HepG2 (cell line): ENCODE data around the gene UXS1. TPM values are rescaled to one million over a fixed set of nuclear protein-coding genes. Genes with fewer than 3 reads are reported as not detected.

Experiments
- CBX5 ChIP-seq: sonication (generic); formaldehyde crosslinking; IDR thresholded peaks from 2 replicates; pipeline ENCODE4 v1.4.0; 2020; ENCODE audit warnings: missing genetic modification reagents, borderline replicate concordance
- FOXC1 ChIP-seq: sonication (generic); formaldehyde crosslinking; IDR thresholded peaks from 2 replicates; pipeline ENCODE4 v1.8.0; 2022; ENCODE audit warnings: mild to moderate bottlenecking, missing genetic modification reagents, borderline replicate concordance
- GATAD1 ChIP-seq: IDR thresholded peaks from 2 replicates; pipeline ENCODE4 v1.6.1; 2016; ENCODE audit warnings: missing genetic modification reagents, missing compliant biosample characterization
- KDM3A ChIP-seq: IDR thresholded peaks from 2 replicates; pipeline ENCODE4 v1.6.1; 2018; ENCODE audit warnings: low read depth, missing compliant biosample characterization
- KLF6 ChIP-seq: IDR thresholded peaks from 2 replicates; pipeline ENCODE4 v1.8.0; 2016; ENCODE audit warnings: missing biosample characterization, missing genetic modification reagents
- NR0B2 ChIP-seq: sonication (generic); formaldehyde crosslinking; IDR thresholded peaks from 2 replicates; pipeline ENCODE4 v1.4.0; 2020; ENCODE audit warnings: mild to moderate bottlenecking, missing genetic modification reagents
- PATZ1 ChIP-seq: sonication (generic); formaldehyde crosslinking; IDR thresholded peaks from 2 replicates; pipeline ENCODE4 v1.4.0; 2020; ENCODE audit warnings: missing genetic modification reagents
- RELA ChIP-seq: sonication (generic); formaldehyde crosslinking; IDR thresholded peaks from 2 replicates; pipeline ENCODE4 v1.4.0; 2020; ENCODE audit warnings: missing genetic modification reagents
- SMAD3 ChIP-seq: sonication (generic); formaldehyde crosslinking; IDR thresholded peaks from 2 replicates; pipeline ENCODE4 v1.4.0; 2020; ENCODE audit warnings: missing genetic modification reagents
- SSRP1 ChIP-seq: IDR thresholded peaks from 2 replicates; pipeline ENCODE4 v1.6.1; 2016; ENCODE audit warnings: control low read depth
- TEAD3 ChIP-seq: optimal IDR thresholded peaks from 2 replicates; pipeline ENCODE3; 2016; ENCODE audit warnings: borderline replicate concordance
- THYN1 ChIP-seq: sonication (generic); formaldehyde crosslinking; IDR thresholded peaks from 2 replicates; pipeline ENCODE4 v1.8.1; 2023; ENCODE audit warnings: low read depth, mild to moderate bottlenecking, moderate library complexity, missing genetic modification reagents, borderline replicate concordance
- TOE1 ChIP-seq: sonication (generic); formaldehyde crosslinking; IDR thresholded peaks from 2 replicates; pipeline ENCODE4 v1.4.0; 2020; ENCODE audit warnings: mild to moderate bottlenecking, missing genetic modification reagents
- ZBTB3 ChIP-seq: sonication (generic); formaldehyde crosslinking; IDR thresholded peaks from 2 replicates; pipeline ENCODE4 v1.4.0; 2020; ENCODE audit warnings: low read depth, mild to moderate bottlenecking, moderate library complexity, missing genetic modification reagents, borderline replicate concordance
- ZFY ChIP-seq: sonication (generic); formaldehyde crosslinking; IDR thresholded peaks from 2 replicates; pipeline ENCODE4 v1.4.0; 2020; ENCODE audit warnings: missing genetic modification reagents
- ZKSCAN8 ChIP-seq: IDR thresholded peaks from 2 replicates; pipeline ENCODE4 v1.6.1; 2016; ENCODE audit warnings: borderline replicate concordance, missing genetic modification reagents, missing compliant biosample characterization
- ZNF225 ChIP-seq: sonication (generic); formaldehyde crosslinking; IDR thresholded peaks from 2 replicates; pipeline ENCODE4 v1.4.0; 2020; ENCODE audit warnings: mild to moderate bottlenecking, missing genetic modification reagents
- ZNF550 ChIP-seq: sonication (generic); formaldehyde crosslinking; IDR thresholded peaks from 2 replicates; pipeline ENCODE4 v1.4.0; 2020; ENCODE audit warnings: mild to moderate bottlenecking, missing genetic modification reagents, borderline replicate concordance
- ZNF672 ChIP-seq: sonication (generic); formaldehyde crosslinking; IDR thresholded peaks from 2 replicates; pipeline ENCODE4 v1.8.1; 2022; ENCODE audit warnings: missing genetic modification reagents
- ZNF747 ChIP-seq: sonication (generic); formaldehyde crosslinking; IDR thresholded peaks from 2 replicates; pipeline ENCODE4 v1.8.1; 2023; ENCODE audit warnings: missing genetic modification reagents, mild to moderate bottlenecking, borderline replicate concordance
- ZNF768 ChIP-seq: sonication (generic); formaldehyde crosslinking; IDR thresholded peaks from 2 replicates; pipeline ENCODE4 v1.4.0; 2020; ENCODE audit warnings: missing genetic modification reagents
- polyA plus RNA-seq, 8 experiments: library from polyadenylated mRNA; depleted of rRNA in 3 of 8; stranded (reverse) in 7 of 8; unstranded in 1 of 8; fragments of >200 nt; fragmentation: Illumina TruSeq in 4 of 8; extraction: Trizol in 4 of 8; gene quantifications; 2 replicates each; pipeline versions ENCODE4 v1.2.1 to v1.2.3, GENCODE V29; 2011 to 2016; ENCODE audit warnings: low read depth in 4 of 8, missing spikeins in 1 of 8, mixed read lengths in 1 of 8; ENCODE audit not compliant: insufficient read depth in 1 of 8
- total RNA-seq, 5 experiments: library from RNA; depleted of rRNA; stranded (reverse); fragments of >200 nt; fragmentation: Illumina TruSeq; extraction: Trizol; gene quantifications; 2 replicates each; pipeline ENCODE4 v1.2.3, GENCODE V29; 2016; ENCODE audit warnings: low read depth in 1 of 5
- TF ChIP-seq, protein P1 (sequence below): sonication (generic); formaldehyde crosslinking; IDR thresholded peaks from 2 replicates; pipeline ENCODE4 v1.4.0; 2020; ENCODE audit warnings: missing genetic modification reagents, borderline replicate concordance
- TF ChIP-seq, protein P2 (sequence below): sonication (generic); formaldehyde crosslinking; IDR thresholded peaks from 2 replicates; pipeline ENCODE4 v1.5.1; 2020; ENCODE audit warnings: missing genetic modification reagents, mild to moderate bottlenecking, borderline replicate concordance

UXS1 gene
- total and polyA plus RNA-seq, 2 of the 13 experiments (the other 11 are each of a cell fraction or from before 2014, with no cell fraction given): 53.3 to 110 TPM

DNA sequence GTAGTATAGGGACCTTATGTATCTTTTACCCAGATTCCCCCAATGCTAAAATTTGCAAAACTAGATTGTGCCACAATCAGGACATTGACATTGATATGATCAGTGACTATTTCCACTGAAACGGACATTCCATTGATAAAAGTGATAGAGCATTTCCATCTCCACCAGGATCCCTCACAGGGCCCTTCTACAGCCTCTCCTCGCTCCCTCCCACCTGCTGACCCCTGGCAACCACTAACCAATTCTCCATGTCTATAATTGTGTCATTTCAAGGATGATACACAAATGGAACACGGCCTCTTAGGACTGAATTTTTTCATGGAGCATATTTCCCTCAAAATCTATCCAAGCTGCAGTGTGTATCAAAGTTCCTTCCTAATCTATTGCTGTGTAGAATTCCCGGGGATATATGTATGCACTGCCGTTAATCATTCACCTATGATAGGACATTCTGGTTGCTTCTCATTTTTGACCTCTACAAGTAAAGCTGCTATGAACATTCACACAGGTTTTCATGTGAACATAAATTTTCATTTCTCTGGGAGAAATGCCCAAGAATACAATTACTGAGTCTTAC is 67.3 kb downstream of the UXS1 start (continued):
- no peak for TF ChIP-seq PATZ1 (CRISPR knock-in tag)
- TF ChIP-seq, protein P1, sequence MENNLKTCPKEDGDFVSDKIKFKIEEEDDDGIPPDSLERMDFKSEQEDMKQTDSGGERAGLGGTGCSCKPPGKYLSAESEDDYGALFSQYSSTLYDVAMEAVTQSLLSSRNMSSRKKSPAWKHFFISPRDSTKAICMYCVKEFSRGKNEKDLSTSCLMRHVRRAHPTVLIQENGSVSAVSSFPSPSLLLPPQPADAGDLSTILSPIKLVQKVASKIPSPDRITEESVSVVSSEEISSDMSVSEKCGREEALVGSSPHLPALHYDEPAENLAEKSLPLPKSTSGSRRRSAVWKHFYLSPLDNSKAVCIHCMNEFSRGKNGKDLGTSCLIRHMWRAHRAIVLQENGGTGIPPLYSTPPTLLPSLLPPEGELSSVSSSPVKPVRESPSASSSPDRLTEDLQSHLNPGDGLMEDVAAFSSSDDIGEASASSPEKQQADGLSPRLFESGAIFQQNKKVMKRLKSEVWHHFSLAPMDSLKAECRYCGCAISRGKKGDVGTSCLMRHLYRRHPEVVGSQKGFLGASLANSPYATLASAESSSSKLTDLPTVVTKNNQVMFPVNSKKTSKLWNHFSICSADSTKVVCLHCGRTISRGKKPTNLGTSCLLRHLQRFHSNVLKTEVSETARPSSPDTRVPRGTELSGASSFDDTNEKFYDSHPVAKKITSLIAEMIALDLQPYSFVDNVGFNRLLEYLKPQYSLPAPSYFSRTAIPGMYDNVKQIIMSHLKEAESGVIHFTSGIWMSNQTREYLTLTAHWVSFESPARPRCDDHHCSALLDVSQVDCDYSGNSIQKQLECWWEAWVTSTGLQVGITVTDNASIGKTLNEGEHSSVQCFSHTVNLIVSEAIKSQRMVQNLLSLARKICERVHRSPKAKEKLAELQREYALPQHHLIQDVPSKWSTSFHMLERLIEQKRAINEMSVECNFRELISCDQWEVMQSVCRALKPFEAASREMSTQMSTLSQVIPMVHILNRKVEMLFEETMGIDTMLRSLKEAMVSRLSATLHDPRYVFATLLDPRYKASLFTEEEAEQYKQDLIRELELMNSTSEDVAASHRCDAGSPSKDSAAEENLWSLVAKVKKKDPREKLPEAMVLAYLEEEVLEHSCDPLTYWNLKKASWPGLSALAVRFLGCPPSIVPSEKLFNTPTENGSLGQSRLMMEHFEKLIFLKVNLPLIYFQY (CRISPR knock-in tag): no peak
- TF ChIP-seq RELA (CRISPR knock-in tag): no peak
- no peak for TF ChIP-seq ZNF550 (CRISPR knock-in tag)
- no peak for TF ChIP-seq ZNF768 (CRISPR knock-in tag)
- no peak for TF ChIP-seq THYN1 (CRISPR knock-in tag)
- TF ChIP-seq TOE1 (CRISPR knock-in tag): no peak
- TF ChIP-seq ZNF672 (CRISPR knock-in tag): no peak
- no peak for TF ChIP-seq ZNF747 (CRISPR knock-in tag)
- TF ChIP-seq KDM3A (CRISPR knock-in tag): no peak
- TF ChIP-seq GATAD1 (CRISPR knock-in tag): 0 out of 2 replicates have a peak, but pooled peaks have one; percentile 6
- TF ChIP-seq ZFY: no peak
- TF ChIP-seq KLF6 (CRISPR knock-in tag): 0 out of 2 replicates have a peak, but pooled peaks have one; percentile 14
- no peak for TF ChIP-seq FOXC1
- peak; percentile 18; the same call in 1 of the 2 replicates for TF ChIP-seq ZKSCAN8 (CRISPR knock-in tag)
- TF ChIP-seq ZBTB3: no peak
- TF ChIP-seq, protein P2, sequence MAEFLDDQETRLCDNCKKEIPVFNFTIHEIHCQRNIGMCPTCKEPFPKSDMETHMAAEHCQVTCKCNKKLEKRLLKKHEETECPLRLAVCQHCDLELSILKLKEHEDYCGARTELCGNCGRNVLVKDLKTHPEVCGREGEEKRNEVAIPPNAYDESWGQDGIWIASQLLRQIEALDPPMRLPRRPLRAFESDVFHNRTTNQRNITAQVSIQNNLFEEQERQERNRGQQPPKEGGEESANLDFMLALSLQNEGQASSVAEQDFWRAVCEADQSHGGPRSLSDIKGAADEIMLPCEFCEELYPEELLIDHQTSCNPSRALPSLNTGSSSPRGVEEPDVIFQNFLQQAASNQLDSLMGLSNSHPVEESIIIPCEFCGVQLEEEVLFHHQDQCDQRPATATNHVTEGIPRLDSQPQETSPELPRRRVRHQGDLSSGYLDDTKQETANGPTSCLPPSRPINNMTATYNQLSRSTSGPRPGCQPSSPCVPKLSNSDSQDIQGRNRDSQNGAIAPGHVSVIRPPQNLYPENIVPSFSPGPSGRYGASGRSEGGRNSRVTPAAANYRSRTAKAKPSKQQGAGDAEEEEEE (CRISPR knock-in tag): no peak
- peak; percentile 70 for TF ChIP-seq TEAD3 (CRISPR knock-in tag)
- no peak for TF ChIP-seq SMAD3 (CRISPR knock-in tag)
- TF ChIP-seq NR0B2: no peak
- no peak for TF ChIP-seq ZNF225 (CRISPR knock-in tag)
- no peak for TF ChIP-seq SSRP1 (CRISPR knock-in tag)
- TF ChIP-seq CBX5: no peak
